GM18502 (cell line): ENCODE data around the gene SLX1A.
"Not testable (repeated sequence)": the region's sequence is repeated elsewhere in the genome, so short reads cannot be mapped to it uniquely, and the experiment has no call there.

Experiments
- ATAC-seq: cut with Tn5 transposase; IDR thresholded peaks from one replicate; pipeline ENCODE4 v1.9.1; 2021; ENCODE audit warnings: mild to moderate bottlenecking; ENCODE audit not compliant: unreplicated experiment, poor library complexity

SLX1A gene

GRCh38 chr16:30207063-30207704 lies 13.5 kb downstream of the SLX1A start:
- ATAC-seq = not testable (repeated sequence)

GRCh38 chr16:30209032-30209431 lies 15.4 kb downstream of the SLX1A start:
- not testable (repeated sequence) for ATAC-seq

- not testable (repeated sequence) for ATAC-seq
These were observed 17.7 kb downstream of the SLX1A start for GRCh38 chr16:30211414-30211813.

- ATAC-seq = not testable (repeated sequence)
These were observed 23.4 kb downstream of the SLX1A start for GRCh38 chr16:30217082-30217481.
